PFSK-1 (cell line): ENCODE results near the gene MIS18BP1.

Experiments
- POLR2AphosphoS5 ChIP-seq: IDR thresholded peaks from 2 replicates; pipeline ENCODE4 v1.6.1; 2012; ENCODE audit warnings: low read depth, mild to moderate bottlenecking, control low read depth, low read length, moderate library complexity
- SIN3A ChIP-seq: IDR thresholded peaks from 2 replicates; pipeline ENCODE4 v1.6.1; 2012; ENCODE audit warnings: mild to moderate bottlenecking, low read length, moderate library complexity, borderline replicate concordance; ENCODE audit not compliant: insufficient read depth
- TAF1 ChIP-seq: IDR thresholded peaks from 2 replicates; pipeline ENCODE4 v1.6.1; 2012; ENCODE audit warnings: low read length, control low read depth, borderline replicate concordance; ENCODE audit not compliant: insufficient read depth

DNA sequence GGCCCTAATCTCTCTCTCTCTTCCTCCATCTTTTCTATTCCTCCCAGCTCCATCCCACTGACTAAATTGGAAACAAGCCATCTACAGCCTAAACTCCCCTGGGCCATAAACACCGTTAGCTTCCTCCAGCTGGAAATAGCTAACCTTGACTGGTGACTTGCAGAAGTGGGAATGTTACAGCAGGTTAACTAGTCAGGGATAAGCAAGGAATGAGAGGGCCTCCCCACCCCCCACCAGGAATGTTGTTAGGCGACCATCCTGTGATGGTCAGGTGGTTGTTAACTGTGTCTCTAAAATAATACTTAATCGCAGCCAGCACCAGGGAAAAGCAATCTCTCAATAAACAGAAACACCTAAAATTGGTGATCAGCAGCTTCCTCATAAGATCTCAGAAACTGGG is 40.8 kb downstream of the MIS18BP1 start:
- TF ChIP-seq TAF1: no peak
- no peak for TF ChIP-seq SIN3A
- no peak for TF ChIP-seq POLR2AphosphoS5
